WTC11 (cell line): Measurements from ENCODE around the gene ENTREP1. TPM values are rescaled to one million over a fixed set of nuclear protein-coding genes. Genes with fewer than 3 reads are reported as not detected.
A peak's percentile ranks its signal among the peaks of the same experiment; 100 is the strongest.

ENCODE experiments used
- ATAC-seq: fragments of 200-7000 bp; cut with Tn5 transposase; 2 replicates; pipeline ENCODE4 v1.10.0; 2021; ENCODE audit warnings: mild to moderate bottlenecking, moderate library complexity
- CTCF ChIA-PET: fragments of 300-600 bp; sonication (Branson Sonifier 250); formaldehyde crosslinking; loops from one replicate; lab custom pipeline; 2021; ENCODE audit warnings: antibody characterized with exemption; lab: Charles Lee
- POLR2A ChIA-PET: fragments of 350-600 bp; sonication (Branson Sonifier 250); formaldehyde crosslinking; loops from one replicate; lab custom pipeline; 2021; ENCODE audit warnings: antibody characterized with exemption; lab: Charles Lee
- DNase-seq: peaks from one replicate; pipeline ENCODE4 v3.0.0; 2021; ENCODE audit warnings: low spot score
- H3K27ac Mint-ChIP-seq: 2 replicates; pipeline ENCODE4 v1.8.0; 2021; ENCODE audit warnings: mixed read lengths
- H3K27me3 Mint-ChIP-seq: 2 replicates; pipeline ENCODE4 v1.8.0; 2021; ENCODE audit warnings: low read depth, mild to moderate bottlenecking, moderate library complexity, mixed read lengths
- H3K36me3 Mint-ChIP-seq: 2 replicates; pipeline ENCODE4 v1.8.0; 2021; ENCODE audit warnings: mixed read lengths
- H3K4me1 Mint-ChIP-seq: 2 replicates; pipeline ENCODE4 v1.8.0; 2022; ENCODE audit warnings: mixed read lengths
- H3K4me3 Mint-ChIP-seq: 2 replicates; pipeline ENCODE4 v1.8.0; 2021; ENCODE audit warnings: mild to moderate bottlenecking, moderate library complexity, mixed read lengths
- H3K9me3 Mint-ChIP-seq: 2 replicates; pipeline ENCODE4 v1.8.0; 2021; ENCODE audit warnings: mixed read lengths
- AFF4 ChIP-seq: sonication (generic); formaldehyde crosslinking; IDR thresholded peaks from 2 replicates; pipeline ENCODE4 v1.8.1; 2023; ENCODE audit warnings: mild to moderate bottlenecking, missing genetic modification reagents, borderline replicate concordance
- AR ChIP-seq: fragments of 250-450 bp; sonication (Bioruptor Pico); IDR thresholded peaks from 2 replicates; pipeline ENCODE4 v1.9.0; 2021; ENCODE audit warnings: mild to moderate bottlenecking
- CBFB ChIP-seq: sonication (generic); formaldehyde crosslinking; IDR thresholded peaks from 2 replicates; pipeline ENCODE4 v1.8.1; 2022; ENCODE audit warnings: mild to moderate bottlenecking, low read depth, missing genetic modification reagents
- CREM ChIP-seq: sonication (generic); formaldehyde crosslinking; IDR thresholded peaks from 2 replicates; pipeline ENCODE4 v1.8.1; 2022; ENCODE audit warnings: mild to moderate bottlenecking, missing genetic modification reagents, moderate library complexity
- E2F1 ChIP-seq: sonication (generic); formaldehyde crosslinking; IDR thresholded peaks from 2 replicates; pipeline ENCODE4 v1.8.0; 2022; ENCODE audit warnings: mild to moderate bottlenecking, missing genetic modification reagents
- ERG ChIP-seq: fragments of 250-450 bp; sonication (Bioruptor Pico); IDR thresholded peaks from 2 replicates; pipeline ENCODE4 v1.8.0; 2021; ENCODE audit warnings: mild to moderate bottlenecking
- GABPB1 ChIP-seq: sonication (generic); formaldehyde crosslinking; IDR thresholded peaks from 2 replicates; pipeline ENCODE4 v1.8.1; 2023; ENCODE audit warnings: mild to moderate bottlenecking, missing genetic modification reagents
- GRHL2 ChIP-seq: fragments of 250-450 bp; sonication (Bioruptor Pico); IDR thresholded peaks from 2 replicates; pipeline ENCODE4 v1.8.0; 2022; ENCODE audit warnings: mild to moderate bottlenecking, moderate library complexity; ENCODE audit not compliant: insufficient replicate concordance, severe bottlenecking
- HMGA2 ChIP-seq: fragments of 250-450 bp; sonication (Bioruptor Pico); IDR thresholded peaks from 2 replicates; pipeline ENCODE4 v1.4.0; 2021; ENCODE audit warnings: mild to moderate bottlenecking, moderate library complexity
- HMGXB4 ChIP-seq: sonication (generic); formaldehyde crosslinking; IDR thresholded peaks from 2 replicates; pipeline ENCODE4 v1.8.1; 2023; ENCODE audit warnings: mild to moderate bottlenecking, moderate library complexity, missing genetic modification reagents
- IRF1 ChIP-seq: sonication (generic); formaldehyde crosslinking; IDR thresholded peaks from 2 replicates; pipeline ENCODE4 v1.8.0; 2023; ENCODE audit warnings: missing genetic modification reagents
- KAT7 ChIP-seq: sonication (generic); formaldehyde crosslinking; IDR thresholded peaks from 2 replicates; pipeline ENCODE4 v1.8.1; 2023; ENCODE audit warnings: missing genetic modification reagents, mild to moderate bottlenecking, borderline replicate concordance
- MYBL2 ChIP-seq: sonication (generic); formaldehyde crosslinking; IDR thresholded peaks from 2 replicates; pipeline ENCODE4 v1.8.1; 2023; ENCODE audit warnings: mild to moderate bottlenecking, moderate library complexity, missing genetic modification reagents
- TEAD4 ChIP-seq: sonication (generic); formaldehyde crosslinking; IDR thresholded peaks from 2 replicates; pipeline ENCODE4 v1.8.0; 2022; ENCODE audit warnings: mild to moderate bottlenecking, missing genetic modification reagents
- USF1 ChIP-seq: sonication (generic); formaldehyde crosslinking; IDR thresholded peaks from 2 replicates; pipeline ENCODE4 v1.8.0; 2022; ENCODE audit warnings: mild to moderate bottlenecking, missing genetic modification reagents
- ZBTB43 ChIP-seq: sonication (generic); formaldehyde crosslinking; IDR thresholded peaks from 2 replicates; pipeline ENCODE4 v1.8.1; 2023; ENCODE audit warnings: mild to moderate bottlenecking, missing genetic modification reagents
- ZNF121 ChIP-seq: sonication (generic); formaldehyde crosslinking; IDR thresholded peaks from 2 replicates; pipeline ENCODE4 v1.8.0; 2023; ENCODE audit warnings: missing genetic modification reagents
- ZNF263 ChIP-seq: sonication (generic); formaldehyde crosslinking; IDR thresholded peaks from 2 replicates; pipeline ENCODE4 v1.8.1; 2022; ENCODE audit warnings: low read depth, mild to moderate bottlenecking, moderate library complexity, missing genetic modification reagents
- ZNF396 ChIP-seq: fragments of 250-450 bp; sonication (Bioruptor Pico); IDR thresholded peaks from 2 replicates; pipeline ENCODE4 v1.8.0; 2021; ENCODE audit warnings: mild to moderate bottlenecking, moderate library complexity, borderline replicate concordance
- ZNF671 ChIP-seq: fragments of 250-450 bp; sonication (Bioruptor Pico); IDR thresholded peaks from 2 replicates; pipeline ENCODE4 v1.8.0; 2021; ENCODE audit warnings: mild to moderate bottlenecking
- total RNA-seq: library from RNA; stranded (reverse); gene quantifications from 3 replicates; pipeline ENCODE4 v1.2.3, GENCODE V29; 2021

ENTREP1 gene
- total RNA-seq, 1 experiment from 2014 or later, result 22.4 TPM

- TF ChIP-seq GRHL2 (CRISPR knock-in tag) (no peak), IRF1 (no peak), CBFB (CRISPR knock-in tag) (no peak), USF1 (CRISPR knock-in tag) (no peak), AR (no peak), GABPB1 (CRISPR knock-in tag) (no peak), ZBTB43 (CRISPR knock-in tag) (no peak), ERG (CRISPR knock-in tag) (no peak), KAT7 (CRISPR knock-in tag) (no peak), E2F1 (CRISPR knock-in tag) (no peak), HMGXB4 (CRISPR knock-in tag) (no peak), MYBL2 (CRISPR knock-in tag) (no peak), ZNF671 (CRISPR knock-in tag) (no peak), ZNF396 (CRISPR knock-in tag) (no peak), ZNF121 (CRISPR knock-in tag) (no peak), HMGA2 (CRISPR knock-in tag) (no peak)
- no peaks in the 10 kb centered on the region for H3K36me3 Mint-ChIP-seq
- H3K27me3 Mint-ChIP-seq, result peaks cover 22% of the 10 kb centered on the region
- peaks cover 34% of the 10 kb centered on the region for H3K4me1 Mint-ChIP-seq
- H3K9me3 Mint-ChIP-seq, result no peaks in the 10 kb centered on the region
- ChIA-PET CTCF (interaction anchor here (0.7 kb wide), 1 partner anchor 15 kb away, joined by 4 read pairs; no protein-coding TSS in a partner anchor), POLR2A (no interaction called here)
- H3K4me3 Mint-ChIP-seq, result peak overlapping the region; percentile 75
- no peak overlapping the region for H3K27ac Mint-ChIP-seq
- DNase-seq, result no peak
- no peak for ATAC-seq
These were observed 1.2 kb downstream of the ENTREP1 start for GRCh38 chr9:69326261-69326660.

GRCh38 chr9:69330580-69330979 lies 5.6 kb downstream of the ENTREP1 start:
- CTCF ChIA-PET, result no interaction called here

More at GRCh38 chr9:69330580-69330979, 5.6 kb downstream of the ENTREP1 start:
- TF ChIP-seq TEAD4 (CRISPR knock-in tag) (no peak), ZNF263 (CRISPR knock-in tag) (no peak), AFF4 (CRISPR knock-in tag) (no peak), CREM (CRISPR knock-in tag) (no peak)
- Mint-ChIP-seq H3K4me3 (no peak overlapping the region), H3K27ac (no peak overlapping the region; the same call in 1 of the 2 replicates), H3K27me3 (peaks cover 9% of the 10 kb centered on the region), H3K4me1 (peaks cover 57% of the 10 kb centered on the region), H3K9me3 (no peaks in the 10 kb centered on the region), H3K36me3 (no peaks in the 10 kb centered on the region)
- POLR2A ChIA-PET, result no interaction called here
- DNase-seq (no peak), ATAC-seq (no peak)
